PFSK-1 (cell line): Measurements from ENCODE around the gene SS18L1.

ENCODE experiments used
- POLR2AphosphoS5 ChIP-seq: IDR thresholded peaks from 2 replicates; pipeline ENCODE4 v1.6.1; 2012; ENCODE audit warnings: low read depth, mild to moderate bottlenecking, control low read depth, low read length, moderate library complexity
- TAF1 ChIP-seq: IDR thresholded peaks from 2 replicates; pipeline ENCODE4 v1.6.1; 2012; ENCODE audit warnings: low read length, control low read depth, borderline replicate concordance; ENCODE audit not compliant: insufficient read depth

- TF ChIP-seq TAF1 (no peak), POLR2AphosphoS5 (no peak)
Measured at GRCh38 chr20:62195075-62195405, 51.5 kb downstream of the SS18L1 start.
